ENCODE measurements around the gene SUGP2.

DNA sequence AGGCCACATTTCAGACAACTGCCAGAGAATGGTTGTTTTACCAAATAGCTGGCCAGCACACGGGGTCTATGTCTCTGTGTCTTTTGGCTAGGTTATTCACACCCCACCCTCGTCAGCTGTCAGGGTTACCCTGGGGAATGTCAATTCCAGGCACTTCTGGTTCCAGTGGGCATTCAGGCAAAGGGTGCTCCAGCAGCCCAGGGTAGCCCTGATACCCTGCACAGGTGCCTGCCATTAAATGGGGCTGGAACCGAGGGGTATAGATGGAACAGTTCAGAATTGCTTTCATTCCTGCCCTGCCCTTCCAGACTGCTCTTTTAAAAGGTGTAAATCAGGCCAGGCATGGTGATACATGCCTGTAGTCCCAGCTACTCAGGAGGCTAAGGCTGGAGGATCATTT lies 49.1 kb downstream of the SUGP2 start:
- TF ChIP-seq CTCF (IDR thresholded peaks at IDR 0.05) (no peak), POLR2A (IDR thresholded peaks at IDR 0.05) (no peak), POLR2AphosphoS5 (IDR thresholded peaks at IDR 0.05) (no peak), EP300 (IDR thresholded peaks at IDR 0.05) (no peak)

Measured in stomach (tissue), 4 donors.